ES-I3 (cell line): ENCODE measurements around the gene HDGFL1.

Experiments
- H3K36me3 ChIP-seq: 2 replicates; pipeline ENCODE4 v1.6.1; 2013; ENCODE audit warnings: mild to moderate bottlenecking, low read length, control low read depth, moderate library complexity; ENCODE audit not compliant: insufficient read depth
- H3K4me1 ChIP-seq: 2 replicates; pipeline ENCODE4 v1.6.1; 2013; ENCODE audit warnings: mild to moderate bottlenecking, control low read depth, low read length; ENCODE audit not compliant: insufficient read depth
- H3K9ac ChIP-seq: 2 replicates; pipeline ENCODE4 v1.6.1; 2013; ENCODE audit warnings: low read depth, mild to moderate bottlenecking, low read length, moderate library complexity
- H3K9me3 ChIP-seq: 2 replicates; pipeline ENCODE4 v1.6.1; 2013; ENCODE audit warnings: mild to moderate bottlenecking, low read length, moderate library complexity; ENCODE audit not compliant: control insufficient read depth, insufficient read depth

The HDGFL1 gene

DNA sequence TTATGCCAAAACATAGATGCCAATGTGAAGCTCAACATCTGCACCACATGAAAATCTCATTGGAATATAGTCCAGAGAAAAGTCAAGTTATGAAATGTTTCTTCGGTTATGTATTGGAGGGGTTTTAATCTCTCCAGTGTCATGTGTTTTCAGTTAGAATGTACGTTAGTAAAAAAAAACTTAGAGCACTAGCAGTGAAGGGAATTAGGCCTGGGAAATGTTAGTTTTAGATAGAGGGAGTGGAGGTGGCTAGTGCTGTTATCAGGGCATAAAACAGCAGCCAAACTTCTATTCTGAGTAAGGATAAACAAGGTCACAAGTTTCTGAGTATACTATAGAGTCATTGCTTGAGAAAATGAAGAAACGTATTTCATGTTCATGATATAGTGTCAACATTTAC is 42.9 kb downstream of the HDGFL1 start:
- no peaks in the 10 kb centered on the region for H3K9me3 ChIP-seq

DNA sequence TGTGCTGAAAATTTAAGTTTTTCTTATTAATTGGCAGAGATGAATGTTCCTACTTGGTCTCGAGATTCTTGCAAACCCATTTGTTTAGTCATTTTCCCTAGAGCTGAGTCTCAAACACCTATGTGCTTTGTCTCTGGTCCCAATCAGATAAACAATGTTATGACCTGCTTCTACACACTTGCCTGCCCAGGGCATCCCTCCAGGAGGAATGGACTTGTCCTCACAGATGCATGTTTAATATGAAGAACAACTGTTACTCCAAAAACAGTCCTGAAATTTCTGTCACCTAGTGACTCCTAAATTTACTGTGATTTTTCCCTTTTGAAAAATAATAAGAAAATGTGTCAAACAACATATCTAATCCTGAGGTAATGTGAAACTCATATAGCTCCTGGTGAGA is 43.7 kb downstream of the HDGFL1 start:
- H3K4me1 ChIP-seq = peaks cover 4% of the 10 kb centered on the region; the same call in 1 of the 2 replicates
- H3K9me3 ChIP-seq = no peaks in the 10 kb centered on the region
- H3K9ac ChIP-seq = no peak overlapping the region
- H3K36me3 ChIP-seq = no peaks in the 10 kb centered on the region

More for the DNA sequence above, 42.9 kb downstream of the HDGFL1 start:
- Histone ChIP-seq H3K36me3 (no peaks in the 10 kb centered on the region), H3K9ac (no peak overlapping the region), H3K4me1 (peaks cover 4% of the 10 kb centered on the region; the same call in 1 of the 2 replicates)

DNA sequence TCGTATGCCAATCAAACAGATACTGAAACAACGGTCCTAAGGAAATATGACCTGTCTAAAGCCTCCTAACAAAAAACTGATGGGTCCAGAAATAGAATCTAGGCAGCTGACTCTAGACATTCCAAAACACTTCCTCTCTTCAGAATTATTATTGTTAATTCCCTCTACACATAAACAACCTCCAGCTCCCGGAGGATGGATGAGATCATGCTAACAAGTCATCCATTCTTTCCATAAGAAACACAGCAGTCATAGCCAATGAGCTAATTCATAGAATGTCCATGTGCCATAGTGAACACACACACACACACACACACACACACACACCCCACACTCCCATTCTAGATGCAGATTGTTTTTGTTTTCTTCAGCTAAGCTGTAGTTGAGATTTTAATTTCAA is 44.3 kb downstream of the HDGFL1 start:
- no peaks in the 10 kb centered on the region for H3K36me3 ChIP-seq
- no peaks in the 10 kb centered on the region for H3K9me3 ChIP-seq
- H3K9ac ChIP-seq = no peak overlapping the region
- H3K4me1 ChIP-seq = peaks cover 4% of the 10 kb centered on the region; the same call in 1 of the 2 replicates

GRCh38 chr6:22614547-22614946 is 45.2 kb downstream of the HDGFL1 start:
- Histone ChIP-seq H3K4me1 (peaks cover 4% of the 10 kb centered on the region; the same call in 1 of the 2 replicates), H3K9me3 (no peaks in the 10 kb centered on the region), H3K36me3 (no peaks in the 10 kb centered on the region), H3K9ac (no peak overlapping the region)

GRCh38 chr6:22621028-22621427 is 51.7 kb downstream of the HDGFL1 start:
- H3K9me3 ChIP-seq = no peaks in the 10 kb centered on the region
- no peak overlapping the region for H3K9ac ChIP-seq
- H3K36me3 ChIP-seq = no peaks in the 10 kb centered on the region
- peaks cover 11% of the 10 kb centered on the region; the same call in 1 of the 2 replicates for H3K4me1 ChIP-seq
